ENCODE data around the gene FCF1.

FCF1 gene

DNA sequence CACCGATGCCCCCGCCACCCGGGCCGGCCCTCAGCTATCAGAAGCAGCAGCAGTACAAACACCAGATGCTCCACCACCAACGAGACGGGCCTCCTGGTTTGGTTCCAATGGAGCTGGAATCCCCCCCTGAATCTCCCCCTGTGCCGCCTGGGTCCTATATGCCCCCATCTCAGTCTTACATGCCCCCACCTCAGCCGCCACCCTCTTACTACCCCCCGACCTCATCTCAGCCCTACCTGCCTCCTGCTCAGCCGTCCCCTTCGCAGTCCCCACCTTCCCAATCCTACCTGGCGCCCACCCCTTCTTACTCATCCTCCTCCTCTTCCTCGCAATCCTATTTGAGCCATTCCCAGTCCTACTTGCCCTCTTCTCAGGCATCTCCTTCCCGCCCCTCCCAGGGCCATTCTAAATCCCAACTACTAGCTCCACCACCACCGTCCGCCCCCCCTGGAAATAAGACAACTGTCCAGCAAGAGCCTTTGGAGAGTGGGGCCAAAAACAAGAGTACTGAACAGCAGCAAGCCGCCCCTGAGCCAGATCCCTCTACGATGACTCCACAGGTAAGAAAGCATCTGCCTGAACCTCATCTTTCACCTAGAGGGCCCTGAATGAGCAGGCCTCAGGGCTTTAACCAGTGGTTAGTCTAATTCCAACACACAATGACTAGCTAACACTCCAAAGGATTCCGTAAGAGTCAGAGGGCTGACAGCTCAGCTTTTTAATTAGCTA is 51.0 kb downstream of the FCF1 start:
- DNase-seq (ENCODE audit: low read depth in 4 of 4, low spot score in 1 of 4): peak in 2 of 4 experiments; percentile 1 to 2

DNA sequence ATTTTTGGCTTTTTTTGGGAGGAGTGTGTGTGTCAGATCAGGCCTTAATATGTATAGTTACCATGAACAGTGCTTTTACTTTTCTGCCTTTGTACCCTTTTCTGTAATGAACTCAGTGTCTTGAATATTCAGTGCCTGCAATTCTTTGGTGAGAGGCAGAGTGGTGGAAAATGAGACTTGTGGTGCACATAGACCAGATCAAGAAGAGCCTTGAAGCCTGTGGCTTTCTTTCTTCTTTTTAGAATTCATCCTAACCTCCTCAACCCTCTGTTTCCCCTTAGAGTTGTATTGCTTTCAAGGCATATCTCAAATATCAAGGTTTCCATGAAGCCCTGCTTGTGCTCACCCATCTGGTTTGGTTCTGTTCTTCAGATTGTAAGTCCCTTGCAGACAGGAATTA is 52.8 kb downstream of the FCF1 start:
- DNase-seq (ENCODE audit: low read depth in 4 of 4, low spot score in 1 of 4): no peak

DNA sequence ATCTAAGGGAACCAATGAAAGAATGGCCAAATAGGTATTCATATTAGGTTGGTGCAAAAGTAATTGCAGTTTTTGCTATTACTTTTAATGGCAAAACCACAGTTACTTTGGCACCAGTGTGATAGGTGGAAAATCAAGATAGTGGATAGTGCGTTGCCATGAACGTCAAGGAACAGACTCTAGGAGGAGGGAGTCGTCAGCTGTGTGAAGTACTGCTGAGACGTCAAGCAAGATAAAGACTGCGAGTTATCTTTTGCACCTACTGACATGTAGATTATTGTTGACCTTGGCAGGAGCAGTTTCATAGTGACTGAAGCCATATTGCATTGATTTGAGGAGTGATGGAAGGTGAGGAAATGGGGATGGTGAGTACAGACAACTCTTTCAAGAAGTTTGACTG is 58.5 kb downstream of the FCF1 start:
- DNase-seq (ENCODE audit: low read depth in 4 of 4, low spot score in 1 of 4): no peak

DNA sequence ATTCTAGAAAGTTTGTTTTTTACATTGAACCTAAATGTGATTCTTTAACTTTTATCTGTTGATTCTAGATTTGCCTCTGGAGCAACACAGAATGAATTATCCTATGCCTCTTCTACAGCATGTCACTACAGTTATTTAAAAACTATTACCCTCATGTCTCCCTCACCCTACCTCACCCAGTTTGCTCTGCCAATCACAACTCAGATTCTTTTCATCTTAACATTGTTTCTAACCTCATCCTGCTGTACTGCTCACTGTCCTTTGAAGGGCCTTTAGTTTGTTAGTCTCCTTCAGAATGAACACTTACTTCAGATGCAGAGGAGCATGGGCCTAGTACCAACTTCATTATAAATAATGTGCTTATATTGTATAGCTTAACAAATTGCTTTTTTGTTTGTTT is 71.7 kb downstream of the FCF1 start:
- no peak for DNase-seq (ENCODE audit: low read depth in 4 of 4, low spot score in 1 of 4)

DNA sequence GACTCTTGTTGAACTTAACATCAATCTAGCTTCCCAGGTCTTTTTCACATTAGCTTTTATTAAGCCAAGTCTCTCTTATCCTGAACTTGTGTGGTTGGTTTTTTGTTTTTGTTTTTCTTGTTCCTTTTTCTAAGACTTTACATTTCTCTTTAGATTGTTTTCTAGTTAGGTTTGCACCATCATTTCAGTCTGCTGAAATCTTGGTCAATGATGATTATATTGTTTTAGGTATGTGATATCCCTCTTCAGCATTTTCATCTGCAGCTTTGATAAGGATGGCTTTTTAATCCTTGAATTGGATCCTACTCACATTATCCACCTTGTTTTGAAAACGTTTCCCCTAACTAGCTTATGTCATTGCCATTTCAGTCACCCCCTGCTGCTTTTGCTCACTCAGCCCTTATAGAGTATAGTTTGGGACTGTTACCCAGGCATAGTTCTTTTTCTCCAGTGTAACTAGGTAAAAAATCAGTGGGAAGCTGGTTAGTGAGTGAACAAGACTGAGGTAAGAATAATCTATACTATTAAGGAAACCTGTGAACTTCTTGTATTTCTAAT is 72.2 kb downstream of the FCF1 start:
- no peak for DNase-seq (ENCODE audit: low read depth in 4 of 4, low spot score in 1 of 4)

DNA sequence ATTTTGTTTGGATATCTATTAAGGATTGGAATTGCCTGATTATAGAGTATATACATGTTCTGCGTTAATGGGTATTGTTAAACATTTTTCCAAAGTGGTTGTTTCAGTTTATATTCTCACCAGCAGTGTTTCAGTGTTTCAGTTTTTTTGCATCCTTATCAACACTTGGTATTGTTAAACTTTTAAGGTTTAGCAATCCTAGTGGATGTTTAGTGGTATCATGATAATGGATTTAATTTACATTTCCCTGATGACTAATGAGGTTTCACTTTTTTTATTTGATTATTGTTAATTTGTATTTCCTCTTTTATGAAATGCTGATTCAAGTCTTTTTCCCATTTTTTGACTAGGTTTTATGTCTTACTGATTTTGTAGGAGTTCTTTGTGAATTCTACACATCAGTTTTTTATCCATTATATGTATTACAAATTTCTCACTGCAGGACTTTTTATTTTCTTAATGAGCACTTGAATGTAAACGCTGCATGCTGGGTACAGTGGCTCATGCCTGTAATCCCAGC is 73.9 kb downstream of the FCF1 start:
- DNase-seq (ENCODE audit: low read depth in 4 of 4, low spot score in 1 of 4): no peak

Data from stimulated activated CD4-positive, alpha-beta T cell treated with anti-CD3 and anti-CD28 coated beads, Interleukin-1b, Interleukin-23, amount 100 ng/mL, for 24 hours (primary cell).